Left ventricle myocardium inferior (tissue), 1 donor: ENCODE results near the gene FPGS. TPM values are rescaled to one million over a fixed set of nuclear protein-coding genes. Genes with fewer than 3 reads are reported as not detected.
A peak's percentile ranks its signal among the peaks of the same experiment; 100 is the strongest.

Experiments
- DNase-seq: peaks from one replicate; pipeline ENCODE4 v3.0.0-alpha.2; 2020
- H3K27ac ChIP-seq: fragments of 200-600 bp; replicated peaks from 2 replicates; pipeline ENCODE4 v1.8.0; 2021
- H3K27me3 ChIP-seq: fragments of 200-600 bp; 2 replicates; pipeline ENCODE4 v1.8.0; 2021; ENCODE audit warnings: low read depth
- H3K36me3 ChIP-seq: fragments of 200-600 bp; 2 replicates; pipeline ENCODE4 v1.8.0; 2021
- H3K4me1 ChIP-seq: fragments of 200-600 bp; 2 replicates; pipeline ENCODE4 v1.8.0; 2021
- H3K4me3 ChIP-seq: fragments of 200-600 bp; 2 replicates; pipeline ENCODE4 v1.8.0; 2021; ENCODE audit warnings: mild to moderate bottlenecking, moderate library complexity
- H3K9me3 ChIP-seq: fragments of 200-600 bp; replicated peaks from 2 replicates; pipeline ENCODE4 v1.8.0; 2021
- intact Hi-C: fragments of 100-400 bp; cut with micrococcal nuclease; formaldehyde crosslinking; loops from one replicate; pipeline ENCODE4 v1.11.0; 2022
- total RNA-seq: library from RNA; stranded (reverse); fragmentation: NEBNext Ultra II Directional; extraction: Animal tissue kit (Norgen Biotek cat#: 25700); gene quantifications from one replicate; pipeline ENCODE4 v1.2.1, GENCODE V29; 2021
- TF ChIP-seq, protein P1 (sequence below): fragments of 200-600 bp; IDR thresholded peaks from 2 replicates; pipeline ENCODE4 v1.8.0; 2021; ENCODE audit warnings: antibody characterized with exemption, mild to moderate bottlenecking, borderline replicate concordance
- donor health status: DM: no; HTN: yes; CAD: no; lungs with severe emphysema.

Gene FPGS
- total RNA-seq, 1 donor from 2014 or later, result 38.0 TPM

DNA sequence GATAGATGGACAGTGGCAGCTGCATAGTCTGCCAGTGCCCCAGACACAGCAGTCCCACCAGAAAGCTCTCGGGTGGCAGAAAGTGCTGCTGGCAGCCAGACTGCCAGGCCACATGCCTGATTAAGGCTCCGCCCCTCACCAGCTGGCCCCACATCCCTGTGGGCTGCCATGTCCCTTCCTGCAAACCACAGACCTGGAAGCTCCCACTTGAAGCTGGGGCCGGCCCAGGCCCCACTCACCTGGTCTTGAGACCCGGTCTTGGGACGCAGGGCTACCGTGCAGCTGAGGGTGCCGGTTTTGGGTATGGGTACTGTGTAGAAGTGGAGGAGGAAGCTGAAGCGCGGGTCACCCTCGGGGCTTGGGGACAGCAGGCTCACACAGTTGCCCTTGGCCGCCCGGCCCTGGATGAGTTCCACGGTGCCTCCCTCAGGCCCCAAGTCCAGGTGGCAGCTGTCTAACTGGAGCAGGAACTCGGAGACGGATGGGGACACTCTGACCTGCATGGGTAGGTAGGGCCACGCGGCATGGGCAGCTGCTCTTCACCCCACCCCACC lies 15.3 kb downstream of the FPGS start:
- H3K27me3 ChIP-seq, result no peaks in the 10 kb centered on the region
- H3K27ac ChIP-seq, result peak overlapping the region; percentile 50
- H3K4me3 ChIP-seq, result no peak overlapping the region
- peaks cover 36% of the 10 kb centered on the region for H3K4me1 ChIP-seq
- H3K36me3 ChIP-seq, result peaks cover 96% of the 10 kb centered on the region
- DNase-seq, result no peak
- intact Hi-C loops, result no loop called here
- TF ChIP-seq, protein P1, sequence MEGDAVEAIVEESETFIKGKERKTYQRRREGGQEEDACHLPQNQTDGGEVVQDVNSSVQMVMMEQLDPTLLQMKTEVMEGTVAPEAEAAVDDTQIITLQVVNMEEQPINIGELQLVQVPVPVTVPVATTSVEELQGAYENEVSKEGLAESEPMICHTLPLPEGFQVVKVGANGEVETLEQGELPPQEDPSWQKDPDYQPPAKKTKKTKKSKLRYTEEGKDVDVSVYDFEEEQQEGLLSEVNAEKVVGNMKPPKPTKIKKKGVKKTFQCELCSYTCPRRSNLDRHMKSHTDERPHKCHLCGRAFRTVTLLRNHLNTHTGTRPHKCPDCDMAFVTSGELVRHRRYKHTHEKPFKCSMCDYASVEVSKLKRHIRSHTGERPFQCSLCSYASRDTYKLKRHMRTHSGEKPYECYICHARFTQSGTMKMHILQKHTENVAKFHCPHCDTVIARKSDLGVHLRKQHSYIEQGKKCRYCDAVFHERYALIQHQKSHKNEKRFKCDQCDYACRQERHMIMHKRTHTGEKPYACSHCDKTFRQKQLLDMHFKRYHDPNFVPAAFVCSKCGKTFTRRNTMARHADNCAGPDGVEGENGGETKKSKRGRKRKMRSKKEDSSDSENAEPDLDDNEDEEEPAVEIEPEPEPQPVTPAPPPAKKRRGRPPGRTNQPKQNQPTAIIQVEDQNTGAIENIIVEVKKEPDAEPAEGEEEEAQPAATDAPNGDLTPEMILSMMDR, result no peak
- no peaks in the 10 kb centered on the region for H3K9me3 ChIP-seq

DNA sequence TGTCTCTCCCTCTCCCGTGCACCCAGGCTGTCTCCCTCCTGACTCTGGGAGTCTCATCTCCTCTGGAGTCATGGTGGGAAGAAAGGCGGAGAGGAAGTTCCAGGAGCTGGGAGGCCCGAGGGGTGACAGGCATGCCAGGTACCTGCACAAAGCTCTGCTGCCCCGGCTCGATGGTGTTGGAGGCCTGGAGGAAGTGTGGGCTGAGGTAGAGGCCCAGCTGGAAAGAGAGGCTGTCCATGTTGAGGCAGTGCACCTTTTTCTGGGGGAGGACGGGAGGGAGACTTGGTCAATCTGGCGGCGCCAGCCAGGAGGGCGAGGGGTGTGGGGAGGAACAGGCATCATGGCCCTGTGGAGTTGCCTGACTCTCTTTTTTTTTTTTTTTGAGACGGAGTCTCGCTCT lies 15.9 kb downstream of the FPGS start:
- no peaks in the 10 kb centered on the region for H3K9me3 ChIP-seq
- H3K27ac ChIP-seq, result peak overlapping the region; percentile 50

DNA sequence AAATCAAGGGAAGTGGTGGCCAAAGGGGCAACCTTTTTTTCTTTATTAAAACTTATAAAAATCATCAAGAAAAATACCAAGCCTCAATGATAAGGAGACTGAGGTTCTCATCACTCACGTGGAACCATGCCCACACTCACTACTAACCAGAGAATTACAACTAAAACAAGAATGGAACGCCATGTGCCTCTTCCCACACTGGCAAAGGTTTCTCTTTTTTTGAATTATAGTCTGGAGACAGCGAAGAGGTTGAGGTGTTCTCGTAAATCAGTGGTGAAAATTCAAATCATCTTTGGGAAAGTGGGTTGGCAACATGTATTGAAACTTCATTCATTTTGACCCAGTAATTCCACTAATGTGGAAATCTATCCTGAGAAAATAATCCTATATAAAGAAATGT lies 19.4 kb downstream of the FPGS start:
- intact Hi-C loops, result no loop called here
- Histone ChIP-seq H3K27ac (no peak overlapping the region), H3K4me3 (no peak overlapping the region), H3K4me1 (peaks cover 36% of the 10 kb centered on the region), H3K27me3 (no peaks in the 10 kb centered on the region), H3K9me3 (no peaks in the 10 kb centered on the region), H3K36me3 (peaks cover 91% of the 10 kb centered on the region)
- no peak for DNase-seq
- TF ChIP-seq, protein P1, result no peak

More for the DNA sequence above, 15.9 kb downstream of the FPGS start:
- Histone ChIP-seq H3K27me3 (no peaks in the 10 kb centered on the region), H3K4me1 (peaks cover 36% of the 10 kb centered on the region), H3K36me3 (peaks cover 93% of the 10 kb centered on the region), H3K4me3 (no peak overlapping the region)
- intact Hi-C loops, result no loop called here
- TF ChIP-seq, protein P1, result no peak
- no peak for DNase-seq

DNA sequence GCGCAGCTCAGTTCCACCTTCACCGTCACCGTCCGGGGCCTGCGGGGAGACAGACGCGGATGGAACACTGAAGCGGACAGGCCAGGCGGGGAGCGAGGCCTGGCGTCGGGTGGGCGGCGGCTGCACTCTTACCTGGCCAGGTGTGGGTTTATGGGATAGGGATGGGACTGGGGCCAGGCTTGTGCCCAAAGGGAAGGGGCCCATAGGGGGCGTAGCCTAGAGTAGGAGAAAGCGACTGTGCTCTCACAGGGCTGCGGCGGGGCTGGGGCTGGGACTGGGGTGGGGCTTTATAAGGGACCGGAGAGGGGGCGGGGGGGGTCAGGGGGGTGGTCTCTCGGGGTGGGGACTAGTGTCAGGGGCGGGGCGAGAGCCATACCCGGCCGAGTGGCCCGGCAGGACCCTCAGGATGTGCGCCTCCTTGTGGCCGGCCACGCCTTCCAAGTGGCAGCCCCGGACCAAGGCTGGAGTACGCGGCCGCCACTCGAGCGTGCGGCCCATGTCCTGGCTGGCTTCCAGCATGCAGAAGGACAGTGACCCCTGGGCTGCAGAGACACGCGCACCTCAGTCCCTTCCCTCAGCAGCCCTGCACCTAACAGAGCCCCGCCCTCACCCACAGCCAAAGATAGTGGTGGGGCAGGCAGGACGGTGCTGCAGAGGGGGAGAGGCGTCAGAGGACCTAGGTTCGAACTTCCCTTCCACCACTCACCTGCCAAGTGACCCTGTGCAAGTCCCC lies 22.8 kb downstream of the FPGS start:
- peak; percentile 58 for DNase-seq
- Histone ChIP-seq H3K9me3 (no peaks in the 10 kb centered on the region), H3K36me3 (peaks cover 63% of the 10 kb centered on the region), H3K27me3 (no peaks in the 10 kb centered on the region), H3K4me3 (peak overlapping the region; percentile 12), H3K4me1 (peaks cover 54% of the 10 kb centered on the region), H3K27ac (peak overlapping the region; percentile 97)
- TF ChIP-seq, protein P1, result peak; percentile 57
- intact Hi-C loops, result no loop called here

DNA sequence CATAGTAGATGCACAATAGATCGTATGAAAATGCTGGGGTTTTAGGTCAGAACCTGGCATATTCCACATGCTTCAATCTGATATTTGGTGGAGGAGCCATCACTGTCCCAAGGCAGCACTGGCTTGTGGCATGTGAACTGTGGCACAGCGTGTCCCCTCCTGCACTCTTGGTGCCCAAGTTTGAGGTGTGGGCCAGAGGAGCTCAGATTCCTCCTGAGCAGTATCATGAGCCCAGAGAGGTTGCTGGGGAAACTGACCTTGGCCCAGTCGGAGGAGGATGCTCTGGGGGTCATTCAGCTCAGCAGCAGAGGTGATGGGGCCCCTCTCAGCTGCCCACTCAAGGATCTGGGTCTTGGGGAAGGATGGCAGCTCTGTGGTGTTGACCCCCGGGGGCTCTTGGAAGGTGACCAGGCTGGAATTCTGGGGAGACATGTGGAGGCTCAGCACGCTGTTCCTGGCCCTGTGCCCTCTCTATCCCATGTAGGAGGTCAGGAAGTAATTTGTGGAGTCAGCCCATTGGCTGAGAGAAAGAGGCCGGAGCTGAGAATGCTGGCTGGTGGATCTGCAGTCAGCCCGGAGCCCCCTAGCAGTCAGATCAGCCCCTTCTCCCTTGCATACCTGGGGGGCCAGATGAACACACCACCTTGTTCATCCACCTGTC lies 23.7 kb downstream of the FPGS start:
- no peaks in the 10 kb centered on the region for H3K27me3 ChIP-seq
- H3K27ac ChIP-seq, result peak overlapping the region; percentile 97
- DNase-seq, result no peak
- TF ChIP-seq, protein P1, result no peak
- H3K9me3 ChIP-seq, result no peaks in the 10 kb centered on the region
- peaks cover 63% of the 10 kb centered on the region for H3K4me1 ChIP-seq
- peaks cover 54% of the 10 kb centered on the region for H3K36me3 ChIP-seq
- intact Hi-C loops, result no loop called here
- no peak overlapping the region for H3K4me3 ChIP-seq
